B cell (primary cell): ENCODE measurements around the gene KRTAP10-3.

Source experiments
- CTCF ChIP-seq: fragments of 200-600 bp; IDR thresholded peaks from one replicate; pipeline ENCODE4 v1.8.0; 2022; ENCODE audit warnings: antibody characterized with exemption, mild to moderate bottlenecking
- EZH2 ChIP-seq: IDR thresholded peaks from 2 replicates; pipeline ENCODE4 v1.6.1; 2012; ENCODE audit warnings: borderline replicate concordance, low read depth, mild to moderate bottlenecking, moderate library complexity, low read length; ENCODE audit not compliant: insufficient read depth, poor library complexity, severe bottlenecking

GRCh38 chr21:44515359-44516165 is 43.0 kb downstream of the KRTAP10-3 start:
- no peak for TF ChIP-seq CTCF
- no peak for TF ChIP-seq EZH2
